MCF 10A (cell line): Measurements from ENCODE around the gene RASAL1. TPM values are rescaled to one million over a fixed set of nuclear protein-coding genes. Genes with fewer than 3 reads are reported as not detected.

Source experiments
- BruUV-seq: library from RNA; stranded (reverse); fragments of 400-500 nt; replicated peaks from 2 replicates; lab custom pipeline; 2021; lab: Mats Ljungman, UMichigan
- CTCF ChIA-PET: fragments of 300-600 bp; sonication (Branson Sonifier 250); formaldehyde crosslinking; extraction: SDS; loops from one replicate; lab custom pipeline; 2021; ENCODE audit warnings: antibody characterized with exemption, inconsistent platforms; lab: Yijun Ruan, JAX
- POLR2A ChIA-PET: fragments of 300-600, 350-650 bp; sonication (Branson Sonifier 250); formaldehyde crosslinking; extraction: SDS; loops from one replicate; lab custom pipeline; 2020; ENCODE audit warnings: antibody characterized with exemption, inconsistent platforms; lab: Yijun Ruan, JAX
- DNase-seq: peaks from one replicate; pipeline ENCODE4 v3.0.0-alpha.2; 2018; ENCODE audit not compliant: unreplicated experiment
- H3K27ac Mint-ChIP-seq: one replicate; pipeline ENCODE4 v1.8.0; 2022; ENCODE audit warnings: mild to moderate bottlenecking, low read depth, mixed read lengths; ENCODE audit not compliant: unreplicated experiment
- H3K27me3 Mint-ChIP-seq: one replicate; pipeline ENCODE4 v1.8.0; 2022; ENCODE audit warnings: mixed read lengths; ENCODE audit not compliant: insufficient read depth, unreplicated experiment
- H3K36me3 Mint-ChIP-seq: one replicate; pipeline ENCODE4 v1.8.0; 2022; ENCODE audit warnings: mild to moderate bottlenecking, moderate library complexity, mixed read lengths; ENCODE audit not compliant: insufficient read depth, unreplicated experiment
- H3K4me1 Mint-ChIP-seq: one replicate; pipeline ENCODE4 v1.8.0; 2022; ENCODE audit warnings: mixed read lengths; ENCODE audit not compliant: insufficient read depth, unreplicated experiment
- H3K4me3 Mint-ChIP-seq: one replicate; pipeline ENCODE4 v1.8.0; 2022; ENCODE audit warnings: mild to moderate bottlenecking, moderate library complexity, mixed read lengths; ENCODE audit not compliant: unreplicated experiment
- H3K9me3 Mint-ChIP-seq: one replicate; pipeline ENCODE4 v1.8.0; 2022; ENCODE audit warnings: mixed read lengths; ENCODE audit not compliant: unreplicated experiment
- CTCF ChIP-seq: fragments of 200-600 bp; IDR thresholded peaks from one replicate; pipeline ENCODE4 v1.8.0; 2022; ENCODE audit warnings: antibody characterized with exemption, mild to moderate bottlenecking; ENCODE audit not compliant: unreplicated experiment
- intact Hi-C: fragments of 100-400 bp; cut with micrococcal nuclease; formaldehyde crosslinking; loops from 2 replicates; pipeline ENCODE4 v1.14.1; 2022
- total RNA-seq: library from RNA; stranded (reverse); gene quantifications from 2 replicates; pipeline ENCODE4 v1.2.3, GENCODE V29; 2022

The RASAL1 gene
- total RNA-seq, 1 experiment from 2014 or later, result not detected

GRCh38 chr12:113097716-113098440, 37.7 kb downstream of the RASAL1 start:
- Mint-ChIP-seq H3K27ac (no peak overlapping the region), H3K9me3 (no peaks in the 10 kb centered on the region), H3K36me3 (no peaks in the 10 kb centered on the region), H3K4me3 (peak overlapping the region; percentile 10), H3K4me1 (no peaks in the 10 kb centered on the region), H3K27me3 (no peaks in the 10 kb centered on the region)
- no peak for TF ChIP-seq CTCF
- peak; percentile 83 for DNase-seq
- ChIA-PET CTCF (interaction anchor here (0.6 to 3.1 kb wide), 13 partner anchors 9 to 105 kb away, joined by 3 to 18 read pairs (median 4); no protein-coding TSS in a partner anchor), POLR2A (interaction anchor here (0.6 kb wide), 2 partner anchors 9 to 103 kb away, joined by 3 read pairs; no protein-coding TSS in a partner anchor)
- BruUV-seq, result no TSS peak
- intact Hi-C loops, result loop anchor here (1.0 kb wide), 3 partner anchors 50 to 105 kb away; no protein-coding TSS in a partner anchor

- Mint-ChIP-seq H3K27me3 (peaks cover 3% of the 10 kb centered on the region), H3K36me3 (no peaks in the 10 kb centered on the region), H3K4me1 (no peaks in the 10 kb centered on the region), H3K27ac (no peak overlapping the region), H3K9me3 (no peaks in the 10 kb centered on the region), H3K4me3 (no peak overlapping the region)
- DNase-seq, result no peak
- CTCF ChIA-PET, result interaction anchor here (0.7 to 3.1 kb wide), 4 partner anchors 18 to 398 kb away, joined by 4 to 13 read pairs (median 5); no protein-coding TSS in a partner anchor
- intact Hi-C loops, result no loop called here
- BruUV-seq, result no TSS peak
- POLR2A ChIA-PET, result no interaction called here
- TF ChIP-seq CTCF, result no peak
Measured at GRCh38 chr12:113096675-113097461, 38.7 kb downstream of the RASAL1 start.

GRCh38 chr12:113095405-113095804, 40.2 kb downstream of the RASAL1 start:
- H3K9me3 Mint-ChIP-seq, result no peaks in the 10 kb centered on the region
- H3K4me1 Mint-ChIP-seq, result no peaks in the 10 kb centered on the region
- CTCF ChIA-PET, result interaction anchor here (0.6 to 1.0 kb wide), 2 partner anchors 11 to 329 kb away, joined by 3 to 4 read pairs; no protein-coding TSS in a partner anchor
- no peak for TF ChIP-seq CTCF
- POLR2A ChIA-PET, result no interaction called here
- intact Hi-C loops, result no loop called here
- no peak for DNase-seq
- no peak overlapping the region for H3K27ac Mint-ChIP-seq
- BruUV-seq, result no TSS peak
- H3K27me3 Mint-ChIP-seq, result peaks cover 17% of the 10 kb centered on the region
- no peak overlapping the region for H3K4me3 Mint-ChIP-seq
- H3K36me3 Mint-ChIP-seq, result no peaks in the 10 kb centered on the region

- Mint-ChIP-seq H3K27me3 (peaks cover 17% of the 10 kb centered on the region), H3K36me3 (no peaks in the 10 kb centered on the region), H3K27ac (no peak overlapping the region), H3K9me3 (no peaks in the 10 kb centered on the region), H3K4me1 (no peaks in the 10 kb centered on the region), H3K4me3 (no peak overlapping the region)
- DNase-seq, result no peak
- BruUV-seq, result no TSS peak
- no peak for TF ChIP-seq CTCF
- ChIA-PET POLR2A (no interaction called here), CTCF (no interaction called here)
- intact Hi-C loops, result no loop called here
Measured at GRCh38 chr12:113094738-113095137, 40.8 kb downstream of the RASAL1 start.
